Right lobe of liver (tissue), 6 donors: Measurements from ENCODE around the gene IL13. TPM values are rescaled to one million over a fixed set of nuclear protein-coding genes. Genes with fewer than 3 reads are reported as not detected.
"Not testable (repeated sequence)": the region's sequence is repeated elsewhere in the genome, so short reads cannot be mapped to it uniquely, and the experiment has no call there.

Experiments
- ATAC-seq, 4 donors: fragments of 200-7000 bp; cut with Tn5 transposase; one replicate each; pipeline ENCODE4 v1.9.1; 2020; ENCODE audit warnings: mild to moderate bottlenecking in 4 of 4, moderate library complexity in 4 of 4
- DNase-seq, 3 donors: peaks; one replicate each; pipeline ENCODE4 v3.0.0-alpha.2; 2020
- H3K27ac ChIP-seq, 3 donors: fragments of 200-600 bp; one replicate each; pipeline ENCODE4 v1.8.0; 2022
- H3K27me3 ChIP-seq, 2 donors: fragments of 200-600 bp; one replicate each; pipeline ENCODE4 v1.8.0; 2022
- H3K36me3 ChIP-seq, 4 donors: fragments of 200-600 bp; sonication (generic) in 1 of 4; one replicate each; pipeline versions ENCODE4 v1.5.1 to v1.8.0; 2017 to 2022; ENCODE audit warnings: control low read depth in 1 of 4
- H3K4me1 ChIP-seq, 4 donors: fragments of 200-600 bp; sonication (generic) in 1 of 4; one replicate each; pipeline versions ENCODE4 v1.5.1 to v1.8.0; 2017 to 2022; ENCODE audit warnings: control low read depth in 1 of 4
- H3K4me3 ChIP-seq, 3 donors: fragments of 200-600 bp; one replicate each; pipeline ENCODE4 v1.8.0; 2022
- H3K9me3 ChIP-seq, 4 donors: fragments of 200-600 bp; sonication (generic) in 1 of 4; one replicate each; pipeline versions ENCODE4 v1.5.1 to v1.8.0; 2017 to 2022; ENCODE audit warnings: control low read depth in 1 of 4
- POLR2A ChIP-seq: fragments of 450-650 bp; IDR thresholded peaks from one replicate; pipeline ENCODE4 v1.6.1; 2017; ENCODE audit warnings: antibody characterized with exemption, mild to moderate bottlenecking
- WGBS: methylation state at CpG from one replicate; pipeline ENCODE4 v1.1.6; 2018; ENCODE audit warnings: low coverage, low lambda C conversion rate; ENCODE audit not compliant: insufficient coverage; ENCODE audit errors: missing lambda C conversion rate; 5-methylcytosine and 5-hydroxymethylcytosine counted together
- intact Hi-C, 2 donors: fragments of 100-400 bp; cut with DNase I; formaldehyde crosslinking; loops; one replicate each; pipeline versions ENCODE4 v1.11.2 to v1.14.1; 2022
- total RNA-seq, 6 experiments: library from RNA; depleted of rRNA in 2 of 6; stranded (reverse); fragments of >200 nt in 2 of 6; fragmentation: NEBNext Ultra II Directional in 3 of 6; extraction: Animal tissue kit (Norgen Biotek cat#: 25700) in 3 of 6; gene quantifications; one replicate each; pipeline versions ENCODE4 v1.1.0 to v1.2.4, GENCODE V29; 2016 to 2023
- TF ChIP-seq, protein P1 (sequence below), 4 donors: fragments of 200-600 bp in 3 of 4; fragments of 450-650 bp in 1 of 4; IDR thresholded peaks; one replicate each; pipeline versions ENCODE4 v1.5.1 to v1.8.0; 2016 to 2022; ENCODE audit warnings: antibody characterized with exemption in 4 of 4, mild to moderate bottlenecking in 2 of 4
- donor health status: DM: no; HTN: yes; CAD: no.
- donor health status: DM: no; HTN: no; CAD: no.
- donor health status: DM: no; HTN: no; CAD: no.
- donor health status: DM: no; HTN: yes; CAD: no.
- donor health status: DM: no; HTN: yes; CAD: no.

Gene IL13
- total RNA-seq, 6 experiments from 2014 or later, result 0.26 TPM; not detected in 5

DNA sequence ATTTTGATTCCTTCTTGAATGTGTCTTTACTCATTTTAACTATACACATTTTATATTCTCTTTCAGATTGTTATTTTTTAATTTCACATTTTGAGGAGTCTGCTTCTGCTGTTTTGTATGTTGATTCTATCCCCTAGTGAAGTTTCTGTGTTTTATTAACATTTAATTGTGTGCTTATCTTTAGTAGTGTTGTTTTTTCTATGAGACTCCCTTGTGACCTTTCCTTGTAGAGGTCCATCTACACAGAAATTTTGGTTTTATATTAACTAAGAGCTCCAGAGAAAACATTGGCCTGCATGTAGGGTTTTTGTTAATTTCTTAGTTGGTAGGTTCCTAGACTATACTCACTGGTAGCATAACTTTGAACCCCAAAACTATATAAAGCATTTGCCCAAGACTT, 35.4 kb upstream of the IL13 start:
- Histone ChIP-seq H3K36me3 (peaks cover 0 to 20% (median 6%) of the 10 kb centered on the region in 4 donors), H3K4me3 (no peak overlapping the region), H3K9me3 (no peaks in the 10 kb centered on the region), H3K27me3 (no peaks in the 10 kb centered on the region), H3K4me1 (peaks cover 0 to 15% (median 0%) of the 10 kb centered on the region in 4 donors), H3K27ac (peak overlapping the region in 1 of 3 donors; percentile 35)
- intact Hi-C loops, result no loop called here
- DNase-seq (no peak), ATAC-seq (peak; percentile 74 to 88 (median 81))
- no peak for TF ChIP-seq POLR2A
- TF ChIP-seq, protein P1, sequence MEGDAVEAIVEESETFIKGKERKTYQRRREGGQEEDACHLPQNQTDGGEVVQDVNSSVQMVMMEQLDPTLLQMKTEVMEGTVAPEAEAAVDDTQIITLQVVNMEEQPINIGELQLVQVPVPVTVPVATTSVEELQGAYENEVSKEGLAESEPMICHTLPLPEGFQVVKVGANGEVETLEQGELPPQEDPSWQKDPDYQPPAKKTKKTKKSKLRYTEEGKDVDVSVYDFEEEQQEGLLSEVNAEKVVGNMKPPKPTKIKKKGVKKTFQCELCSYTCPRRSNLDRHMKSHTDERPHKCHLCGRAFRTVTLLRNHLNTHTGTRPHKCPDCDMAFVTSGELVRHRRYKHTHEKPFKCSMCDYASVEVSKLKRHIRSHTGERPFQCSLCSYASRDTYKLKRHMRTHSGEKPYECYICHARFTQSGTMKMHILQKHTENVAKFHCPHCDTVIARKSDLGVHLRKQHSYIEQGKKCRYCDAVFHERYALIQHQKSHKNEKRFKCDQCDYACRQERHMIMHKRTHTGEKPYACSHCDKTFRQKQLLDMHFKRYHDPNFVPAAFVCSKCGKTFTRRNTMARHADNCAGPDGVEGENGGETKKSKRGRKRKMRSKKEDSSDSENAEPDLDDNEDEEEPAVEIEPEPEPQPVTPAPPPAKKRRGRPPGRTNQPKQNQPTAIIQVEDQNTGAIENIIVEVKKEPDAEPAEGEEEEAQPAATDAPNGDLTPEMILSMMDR (IDR thresholded peaks at IDR 0.05), result no peak

GRCh38 chr5:132627470-132627869, 30.5 kb upstream of the IL13 start:
- WGBS, result 90% methylated on average over 2 of the region's 2 CpGs
- DNase-seq (no peak), ATAC-seq (no peak)
- TF ChIP-seq, protein P1 (IDR thresholded peaks at IDR 0.05), result no peak
- H3K4me1 ChIP-seq, result peaks cover 0 to 11% (median 0%) of the 10 kb centered on the region in 4 donors
- H3K27me3 ChIP-seq, result no peaks in the 10 kb centered on the region
- no peaks in the 10 kb centered on the region for H3K9me3 ChIP-seq
- no peak overlapping the region for H3K27ac ChIP-seq
- peaks cover 0 to 8% (median 3%) of the 10 kb centered on the region in 4 donors for H3K36me3 ChIP-seq
- no peak overlapping the region for H3K4me3 ChIP-seq
- intact Hi-C loops, result no loop called here

DNA sequence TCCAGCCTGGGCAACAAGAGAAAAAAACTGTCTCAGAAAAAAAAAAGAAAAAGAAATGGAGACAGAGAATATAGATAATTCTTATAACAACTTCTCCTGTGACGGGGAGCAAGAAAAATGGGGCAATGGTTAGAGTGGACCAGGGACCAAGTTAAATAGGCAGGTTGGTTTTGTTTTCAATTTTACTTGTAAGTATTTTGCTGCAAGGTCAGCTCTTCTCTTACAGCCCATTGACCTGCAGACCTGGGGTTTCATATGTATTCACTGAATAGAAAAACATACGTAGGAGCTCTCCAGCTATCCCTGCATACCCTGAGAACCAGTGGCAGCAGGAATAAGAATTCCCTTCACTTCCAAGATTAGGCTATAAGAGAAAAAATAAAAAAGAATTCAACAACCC, 29.2 kb upstream of the IL13 start:
- TF ChIP-seq, protein P1 (IDR thresholded peaks at IDR 0.05), result no peak
- no peak for TF ChIP-seq POLR2A
- WGBS, result 86% methylated on average over 2 of the region's 2 CpGs

GRCh38 chr5:132629230-132629944, 28.6 kb upstream of the IL13 start:
- ATAC-seq (no peak), DNase-seq (no peak)
- peaks cover 0 to 10% (median 3%) of the 10 kb centered on the region in 4 donors for H3K36me3 ChIP-seq
- H3K9me3 ChIP-seq, result no peaks in the 10 kb centered on the region
- WGBS, result 92% methylated on average over 5 of the region's 5 CpGs
- H3K4me3 ChIP-seq, result no peak overlapping the region
- intact Hi-C loops, result no loop called here
- TF ChIP-seq, protein P1 (IDR thresholded peaks at IDR 0.05), result no peak
- no peak for TF ChIP-seq POLR2A
- H3K4me1 ChIP-seq, result no peaks in the 10 kb centered on the region
- no peaks in the 10 kb centered on the region for H3K27me3 ChIP-seq
- no peak overlapping the region for H3K27ac ChIP-seq

More for the DNA sequence above, 29.2 kb upstream of the IL13 start:
- ATAC-seq (no peak), DNase-seq (no peak)
- Histone ChIP-seq H3K9me3 (no peaks in the 10 kb centered on the region), H3K4me1 (no peaks in the 10 kb centered on the region), H3K36me3 (peaks cover 0 to 8% (median 3%) of the 10 kb centered on the region in 4 donors), H3K27me3 (no peaks in the 10 kb centered on the region), H3K27ac (no peak overlapping the region), H3K4me3 (no peak overlapping the region)
- intact Hi-C loops, result no loop called here

GRCh38 chr5:132633587-132633986, 24.4 kb upstream of the IL13 start:
- H3K27me3 ChIP-seq, intact Hi-C loops, ATAC-seq, DNase-seq, H3K9me3 ChIP-seq, H3K27ac ChIP-seq, H3K4me1 ChIP-seq, H3K4me3 ChIP-seq: not testable (repeated sequence)
- WGBS, result 95% methylated on average over 4 of the region's 4 CpGs
- peaks cover 0 to 27% (median 14%) of the 10 kb centered on the region in 4 donors for H3K36me3 ChIP-seq
